ENCODE data around the gene HNRNPC. TPM values are rescaled to one million over a fixed set of nuclear protein-coding genes. Genes with fewer than 3 reads are reported as not detected.

Gene HNRNPC
- total RNA-seq, 4 donors from 2014 or later: 201 to 392 (median 259) TPM

DNA sequence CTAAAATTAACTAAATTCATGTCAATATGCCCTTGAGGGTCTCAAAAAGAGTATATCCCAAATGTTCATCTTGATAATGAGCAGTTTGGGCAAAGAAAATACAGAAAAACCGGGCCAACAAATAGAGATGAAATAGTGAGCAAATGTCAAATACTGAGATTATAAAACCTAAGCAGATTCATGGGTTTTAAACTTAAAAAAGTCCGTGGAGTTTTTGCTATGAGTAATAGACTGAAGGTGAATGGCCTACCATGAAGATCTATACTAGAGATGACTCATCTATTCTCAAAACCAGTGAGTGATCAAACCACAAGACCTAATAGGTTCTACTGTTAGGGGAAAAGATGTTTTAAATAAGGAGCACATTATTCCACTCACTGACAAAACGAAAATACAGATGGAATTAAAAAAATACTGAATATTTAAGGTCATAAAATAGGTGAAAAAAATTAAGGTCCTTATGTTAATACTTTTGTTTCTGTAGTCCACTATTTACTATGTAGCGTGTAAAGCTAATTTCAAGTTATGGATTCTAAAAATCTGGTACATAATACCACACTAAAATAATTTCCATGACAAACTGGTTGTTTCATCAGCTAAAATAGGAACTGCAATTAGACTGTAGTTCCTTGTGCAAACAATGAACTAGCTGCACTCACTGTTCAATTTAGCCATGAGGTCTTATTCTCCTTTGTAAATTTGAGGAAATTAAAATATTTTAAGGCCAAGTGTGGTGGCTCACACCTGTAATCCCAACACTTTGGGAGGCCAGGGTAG, 5.0 kb downstream of the HNRNPC start:
- Histone ChIP-seq H3K27ac (peak overlapping the region in 2 of 4 donors; percentile 13 to 18), H3K27me3 (no peaks in the 10 kb centered on the region), H3K9me3 (no peaks in the 10 kb centered on the region), H3K4me1 (peaks cover 0 to 62% (median 24%) of the 10 kb centered on the region in 4 donors), H3K36me3 (peaks cover 0 to 50% (median 0%) of the 10 kb centered on the region in 3 donors), H3K4me3 (peak overlapping the region in 1 of 4 donors; percentile 6)
- no peak for DNase-seq
- TF ChIP-seq, protein P1, sequence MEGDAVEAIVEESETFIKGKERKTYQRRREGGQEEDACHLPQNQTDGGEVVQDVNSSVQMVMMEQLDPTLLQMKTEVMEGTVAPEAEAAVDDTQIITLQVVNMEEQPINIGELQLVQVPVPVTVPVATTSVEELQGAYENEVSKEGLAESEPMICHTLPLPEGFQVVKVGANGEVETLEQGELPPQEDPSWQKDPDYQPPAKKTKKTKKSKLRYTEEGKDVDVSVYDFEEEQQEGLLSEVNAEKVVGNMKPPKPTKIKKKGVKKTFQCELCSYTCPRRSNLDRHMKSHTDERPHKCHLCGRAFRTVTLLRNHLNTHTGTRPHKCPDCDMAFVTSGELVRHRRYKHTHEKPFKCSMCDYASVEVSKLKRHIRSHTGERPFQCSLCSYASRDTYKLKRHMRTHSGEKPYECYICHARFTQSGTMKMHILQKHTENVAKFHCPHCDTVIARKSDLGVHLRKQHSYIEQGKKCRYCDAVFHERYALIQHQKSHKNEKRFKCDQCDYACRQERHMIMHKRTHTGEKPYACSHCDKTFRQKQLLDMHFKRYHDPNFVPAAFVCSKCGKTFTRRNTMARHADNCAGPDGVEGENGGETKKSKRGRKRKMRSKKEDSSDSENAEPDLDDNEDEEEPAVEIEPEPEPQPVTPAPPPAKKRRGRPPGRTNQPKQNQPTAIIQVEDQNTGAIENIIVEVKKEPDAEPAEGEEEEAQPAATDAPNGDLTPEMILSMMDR (IDR thresholded peaks at IDR 0.05): no peak
- TF ChIP-seq POLR2A (IDR thresholded peaks at IDR 0.05): no peak

DNA sequence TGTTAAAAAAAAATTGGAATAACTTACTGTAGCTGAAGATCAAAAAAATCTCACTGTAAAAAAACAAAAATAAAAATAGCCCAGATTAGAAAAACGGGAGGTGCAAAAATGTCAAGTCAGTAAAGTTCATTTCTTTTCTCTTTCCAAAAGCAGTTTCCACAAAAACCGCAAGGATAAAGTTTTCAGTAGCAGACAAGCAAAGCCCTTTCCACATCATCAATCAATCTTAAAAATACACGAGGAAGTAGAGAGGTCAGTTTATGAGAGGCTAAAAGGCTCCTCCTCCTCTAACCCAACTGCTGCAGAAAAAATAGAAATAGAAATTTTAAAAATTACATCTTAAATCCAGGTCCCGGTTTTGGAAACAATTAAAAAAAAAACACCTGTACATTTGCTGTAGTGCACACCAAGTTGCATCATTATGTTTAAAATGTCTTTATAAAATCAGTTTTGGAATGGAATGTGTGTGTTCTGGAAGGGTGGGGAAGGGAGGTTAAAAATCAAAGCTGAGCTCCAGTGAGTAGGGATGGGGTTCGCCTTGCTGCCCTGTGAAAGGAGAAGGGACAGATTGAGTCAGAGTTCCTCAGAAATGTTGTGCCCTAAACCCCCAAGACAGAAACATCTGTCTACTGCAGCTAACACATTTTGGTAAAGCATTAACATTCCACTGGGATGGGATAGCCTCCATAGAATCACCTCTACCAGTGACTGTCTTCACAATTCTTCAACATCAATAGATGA, 5.8 kb downstream of the HNRNPC start:
- Histone ChIP-seq H3K4me3 (peak overlapping the region in 1 of 4 donors; percentile 6), H3K27me3 (no peaks in the 10 kb centered on the region), H3K9me3 (no peaks in the 10 kb centered on the region), H3K36me3 (peaks cover 0 to 55% (median 0%) of the 10 kb centered on the region in 3 donors), H3K27ac (peak overlapping the region in 2 of 4 donors; percentile 13 to 18), H3K4me1 (peaks cover 0 to 69% (median 24%) of the 10 kb centered on the region in 4 donors)
- DNase-seq: no peak
- TF ChIP-seq, protein P1 (IDR thresholded peaks at IDR 0.05): no peak
- no peak for TF ChIP-seq POLR2A (IDR thresholded peaks at IDR 0.05)

DNA sequence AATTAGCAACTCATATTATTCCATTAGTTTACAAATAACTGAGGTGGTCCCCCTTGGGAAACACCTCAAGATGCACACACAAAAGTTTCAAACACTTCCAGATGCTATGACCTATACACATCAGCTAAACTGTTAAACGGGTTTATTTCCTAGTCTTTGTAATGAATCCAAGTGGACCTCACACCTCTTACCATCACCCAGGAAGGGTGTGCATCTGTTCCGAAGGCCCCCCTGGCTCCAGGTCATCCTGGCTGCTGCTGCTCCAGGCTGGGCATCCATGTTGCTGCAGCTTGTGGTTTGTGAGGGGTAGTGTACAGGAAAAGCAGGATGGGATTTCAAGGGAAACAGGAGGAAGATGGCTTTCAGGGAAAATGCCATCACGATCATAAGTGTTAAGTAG, 6.8 kb downstream of the HNRNPC start:
- DNase-seq: no peak

DNA sequence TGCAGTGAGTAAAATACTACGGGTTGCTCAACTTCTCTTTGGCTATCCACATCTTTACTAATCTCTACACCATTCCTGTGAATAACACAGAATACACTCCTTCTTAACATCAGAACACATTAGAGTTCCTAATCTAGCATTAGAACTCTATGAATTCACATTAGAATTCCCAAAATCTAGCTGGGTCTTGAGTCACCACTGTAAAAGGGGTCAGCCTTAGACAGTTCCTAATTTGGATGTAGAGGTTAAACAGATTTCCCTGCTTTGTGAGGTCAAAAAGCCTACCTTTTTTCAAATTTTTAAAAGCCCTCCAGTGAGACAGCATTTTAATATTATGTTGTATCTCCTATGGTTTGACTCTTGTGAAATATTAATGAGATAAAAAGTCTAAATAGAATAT, 7.4 kb downstream of the HNRNPC start:
- H3K9me3 ChIP-seq: no peaks in the 10 kb centered on the region
- H3K4me3 ChIP-seq: no peak overlapping the region
- no peaks in the 10 kb centered on the region for H3K27me3 ChIP-seq
- TF ChIP-seq, protein P1 (IDR thresholded peaks at IDR 0.05): no peak
- TF ChIP-seq POLR2A (IDR thresholded peaks at IDR 0.05): no peak
- H3K27ac ChIP-seq: no peak overlapping the region
- H3K4me1 ChIP-seq: peaks cover 0 to 83% (median 36%) of the 10 kb centered on the region in 4 donors
- DNase-seq: no peak
- H3K36me3 ChIP-seq: peaks cover 0 to 67% (median 0%) of the 10 kb centered on the region in 3 donors

More for the DNA sequence above, 6.8 kb downstream of the HNRNPC start:
- H3K4me3 ChIP-seq: no peak overlapping the region
- TF ChIP-seq, protein P1 (IDR thresholded peaks at IDR 0.05): no peak
- no peak for TF ChIP-seq POLR2A (IDR thresholded peaks at IDR 0.05)
- no peaks in the 10 kb centered on the region for H3K27me3 ChIP-seq
- peaks cover 0 to 79% (median 31%) of the 10 kb centered on the region in 4 donors for H3K4me1 ChIP-seq
- peaks cover 0 to 65% (median 0%) of the 10 kb centered on the region in 3 donors for H3K36me3 ChIP-seq
- H3K9me3 ChIP-seq: no peaks in the 10 kb centered on the region
- H3K27ac ChIP-seq: no peak overlapping the region

DNA sequence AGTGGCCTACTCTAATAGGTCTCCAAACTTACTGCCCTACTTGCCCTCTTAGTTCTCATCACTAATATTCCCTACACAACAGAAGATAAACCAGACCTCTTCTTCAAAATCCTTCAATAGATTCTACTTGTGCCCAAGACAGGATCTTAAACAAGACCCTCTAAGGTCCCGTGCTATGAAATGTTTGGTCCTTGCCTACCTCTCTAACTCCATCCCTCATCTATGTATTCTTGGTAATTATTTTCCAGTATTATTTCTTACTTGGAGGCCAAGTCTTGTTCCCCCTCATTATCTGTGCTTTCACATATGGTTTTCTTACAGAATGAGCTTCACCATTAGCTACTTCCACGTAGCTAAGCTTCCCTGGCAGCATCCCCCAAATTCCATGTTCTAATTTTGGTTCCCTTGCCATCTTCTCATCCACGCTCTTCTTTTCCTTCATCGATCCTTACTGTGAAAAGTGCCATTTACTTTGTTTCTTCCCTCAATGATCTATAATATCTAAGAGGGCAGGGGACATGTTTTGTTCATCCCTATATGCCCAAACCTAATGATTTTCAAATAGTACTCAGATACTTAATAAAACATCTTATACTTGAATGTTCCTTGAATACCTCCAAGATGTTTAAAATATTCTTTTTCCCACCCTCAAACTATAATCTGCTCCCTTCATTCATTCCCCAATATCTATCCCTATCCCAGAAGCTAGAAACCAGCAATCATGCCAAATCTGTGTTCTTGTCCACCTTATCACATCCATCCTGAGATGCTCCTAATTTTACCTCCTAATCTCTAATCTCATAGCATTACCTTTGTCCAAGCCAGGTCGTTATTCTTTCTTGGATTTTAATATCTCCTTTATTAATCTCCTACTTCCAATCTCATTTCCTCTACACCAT, 10.1 kb downstream of the HNRNPC start:
- Histone ChIP-seq H3K27ac (no peak overlapping the region), H3K27me3 (no peaks in the 10 kb centered on the region), H3K4me3 (no peak overlapping the region), H3K4me1 (peaks cover 0 to 72% (median 32%) of the 10 kb centered on the region in 4 donors), H3K36me3 (peaks cover 0 to 80% (median 0%) of the 10 kb centered on the region in 3 donors), H3K9me3 (no peaks in the 10 kb centered on the region)
- no peak for DNase-seq
- no peak for TF ChIP-seq POLR2A (IDR thresholded peaks at IDR 0.05)
- TF ChIP-seq, protein P1 (IDR thresholded peaks at IDR 0.05): no peak
